HepG2 (cell line): ENCODE measurements around the gene PRKRIP1. TPM values are rescaled to one million over a fixed set of nuclear protein-coding genes. Genes with fewer than 3 reads are reported as not detected.

Source experiments
- ATAC-seq: fragments of 200-7000 bp; cut with Tn5 transposase; 3 replicates; pipeline ENCODE4 v1.9.1; 2020; ENCODE audit warnings: mild to moderate bottlenecking, moderate library complexity
- BruUV-seq: library from RNA; stranded (reverse); fragments of 400-500 nt; replicated peaks from 2 replicates; lab custom pipeline; 2021; lab: Mats Ljungman, UMichigan
- CTCF ChIA-PET: fragments of 300-600 bp; formaldehyde crosslinking; extraction: SDS; loops from one replicate; lab custom pipeline; 2021; ENCODE audit warnings: low total read pairs, inconsistent platforms, low intra/inter-chr PET ratio; lab: Yijun Ruan, JAX
- POLR2A ChIA-PET: fragments of 350-600 bp; sonication (Branson Sonifier 250); formaldehyde crosslinking; loops from one replicate; lab custom pipeline; 2020; ENCODE audit warnings: antibody characterized with exemption, inconsistent platforms; lab: Yijun Ruan, JAX
- DNase-seq: peaks from one replicate; pipeline ENCODE4 v3.0.0-alpha.2; 2015; ENCODE audit warnings: low spot score
- FAIRE-seq: peaks from 3 replicates; lab custom pipeline; 2011; peaks lifted over from hg19 to GRCh38; lab: Jason Lieb, UNC
- H2AFZ ChIP-seq: one replicate; pipeline ENCODE4 v1.6.1; 2011; ENCODE audit warnings: low read length, inconsistent platforms
- H3K27ac ChIP-seq: fragments of 300-600 bp; 3 replicates; pipeline ENCODE4 v1.8.0; 2011; ENCODE audit warnings: mixed run types, mild to moderate bottlenecking, mixed read lengths, low read length, inconsistent platforms; ENCODE audit not compliant: insufficient read depth; ENCODE audit errors: extremely low read length
- H3K27me3 ChIP-seq, 2 experiments: fragments of 200-600 bp in 1 of 2; 2 replicates in 1 of 2; 3 replicates in 1 of 2; pipeline versions ENCODE4 v1.6.0 to v1.8.0; 2011; ENCODE audit warnings: low read length in 2 of 2, mild to moderate bottlenecking in 2 of 2, moderate library complexity in 2 of 2, inconsistent platforms in 1 of 2; ENCODE audit not compliant: insufficient read depth in 2 of 2, control insufficient read depth in 1 of 2
- H3K36me3 ChIP-seq, 2 experiments: fragments of 200-600 bp in 1 of 2; replicated peaks in 1 of 2; 2 replicates in 1 of 2; 3 replicates in 1 of 2; pipeline versions ENCODE4 v1.5.1 to v1.8.0; 2011; ENCODE audit warnings: low read length in 2 of 2, inconsistent platforms in 1 of 2; ENCODE audit not compliant: insufficient read depth in 2 of 2, control insufficient read depth in 1 of 2
- H3K4me1 ChIP-seq: 2 replicates; pipeline ENCODE4 v1.5.1; 2012; ENCODE audit warnings: low read length, inconsistent platforms; ENCODE audit not compliant: insufficient read depth
- H3K4me2 ChIP-seq: 2 replicates; pipeline ENCODE4 v1.6.0; 2011; ENCODE audit warnings: low read depth, low read length, inconsistent platforms
- H3K4me3 ChIP-seq, 3 experiments: fragments of 200-600 bp in 1 of 3; sonication (generic), shearing (Covaris generic) in 1 of 3; replicated peaks in 1 of 3; 2 replicates each; pipeline ENCODE4 v1.5.1; 2011 to 2016; ENCODE audit warnings: low read length in 3 of 3, inconsistent platforms in 2 of 3, low read depth in 2 of 3, mild to moderate bottlenecking in 2 of 3, control low read depth in 1 of 3, mixed read lengths in 1 of 3; ENCODE audit not compliant: insufficient read depth in 1 of 3
- H3K79me2 ChIP-seq: one replicate; pipeline ENCODE4 v1.6.1; 2011; ENCODE audit warnings: low read length, inconsistent platforms; ENCODE audit not compliant: insufficient read depth
- H3K9ac ChIP-seq: 2 replicates; pipeline ENCODE4 v1.6.0; 2011; ENCODE audit warnings: mild to moderate bottlenecking, low read depth, low read length, inconsistent platforms; ENCODE audit not compliant: insufficient read depth
- H3K9me3 ChIP-seq: 2 replicates; pipeline ENCODE4 v1.5.1; 2012; ENCODE audit warnings: mild to moderate bottlenecking, low read length
- H4K20me1 ChIP-seq: 2 replicates; pipeline ENCODE4 v1.6.0; 2011; ENCODE audit warnings: inconsistent platforms, mild to moderate bottlenecking, low read length, moderate library complexity; ENCODE audit not compliant: insufficient read depth
- NR3C1 ChIP-seq: sonication (generic); formaldehyde crosslinking; IDR thresholded peaks from 2 replicates; pipeline ENCODE4 v1.4.0; 2020; ENCODE audit warnings: missing genetic modification reagents
- SKI ChIP-seq: fragments of 450-650 bp; IDR thresholded peaks from one replicate; pipeline ENCODE4 v1.6.1; 2018; ENCODE audit warnings: mild to moderate bottlenecking; ENCODE audit not compliant: partially characterized antibody
- TBX3 ChIP-seq: fragments of 450-650 bp; IDR thresholded peaks from 2 replicates; pipeline ENCODE4 v1.6.1; 2017; ENCODE audit warnings: antibody characterized with exemption, mild to moderate bottlenecking, inconsistent platforms, borderline replicate concordance
- THAP11 ChIP-seq: IDR thresholded peaks from 2 replicates; pipeline ENCODE4 v1.6.1; 2016; ENCODE audit warnings: missing biosample characterization, missing genetic modification reagents
- ZNF629 ChIP-seq: sonication (generic); formaldehyde crosslinking; conservative IDR thresholded peaks from 2 replicates; pipeline ENCODE4 v1.5.0; 2020; ENCODE audit warnings: missing genetic modification reagents
- WGBS: methylation state at CpG from one replicate; pipeline ENCODE4 v1.1.6; 2017; ENCODE audit warnings: low lambda C conversion rate; 5-methylcytosine and 5-hydroxymethylcytosine counted together
- in situ Hi-C: cut with HindIII; loops from 2 replicates; pipeline ENCODE4 v1.10.0; 2017; ENCODE audit warnings: low pct_unique_long_range_greater_than_20kb; ENCODE audit not compliant: extremely low pct_ligation_motif_present
- intact Hi-C: fragments of 100-400 bp; cut with micrococcal nuclease; formaldehyde crosslinking; loops from one replicate; pipeline ENCODE4 v1.10.0; 2022; ENCODE audit not compliant: unreplicated experiment
- polyA plus RNA-seq, 8 experiments: library from polyadenylated mRNA; depleted of rRNA in 3 of 8; stranded (reverse) in 7 of 8; unstranded in 1 of 8; fragments of >200 nt; fragmentation: Illumina TruSeq in 4 of 8; extraction: Trizol in 4 of 8; gene quantifications; 2 replicates each; pipeline versions ENCODE4 v1.2.1 to v1.2.3, GENCODE V29; 2011 to 2016; ENCODE audit warnings: low read depth in 4 of 8, missing spikeins in 1 of 8, mixed read lengths in 1 of 8; ENCODE audit not compliant: insufficient read depth in 1 of 8
- total RNA-seq, 5 experiments: library from RNA; depleted of rRNA; stranded (reverse); fragments of >200 nt; fragmentation: Illumina TruSeq; extraction: Trizol; gene quantifications; 2 replicates each; pipeline ENCODE4 v1.2.3, GENCODE V29; 2016; ENCODE audit warnings: low read depth in 1 of 5
- TF ChIP-seq, protein P1 (sequence below): sonication (generic); formaldehyde crosslinking; IDR thresholded peaks from 2 replicates; pipeline ENCODE4 v1.4.0; 2020; ENCODE audit warnings: missing genetic modification reagents
- TF ChIP-seq, protein P2 (sequence below): IDR thresholded peaks from 2 replicates; pipeline ENCODE4 v1.6.1; 2016
- TF ChIP-seq, protein P3 (sequence below): IDR thresholded peaks from 2 replicates; pipeline ENCODE4 v1.6.1; 2016; ENCODE audit warnings: mild to moderate bottlenecking
- TF ChIP-seq, protein P4 (sequence below): sonication (generic); formaldehyde crosslinking; IDR thresholded peaks from 2 replicates; pipeline ENCODE4 v1.5.0; 2020; ENCODE audit warnings: mild to moderate bottlenecking, missing genetic modification reagents, moderate library complexity

The PRKRIP1 gene
- total and polyA plus RNA-seq, 2 of the 13 experiments (the other 11 are each of a cell fraction or from before 2014, with no cell fraction given): 13.2 to 16.8 TPM

DNA sequence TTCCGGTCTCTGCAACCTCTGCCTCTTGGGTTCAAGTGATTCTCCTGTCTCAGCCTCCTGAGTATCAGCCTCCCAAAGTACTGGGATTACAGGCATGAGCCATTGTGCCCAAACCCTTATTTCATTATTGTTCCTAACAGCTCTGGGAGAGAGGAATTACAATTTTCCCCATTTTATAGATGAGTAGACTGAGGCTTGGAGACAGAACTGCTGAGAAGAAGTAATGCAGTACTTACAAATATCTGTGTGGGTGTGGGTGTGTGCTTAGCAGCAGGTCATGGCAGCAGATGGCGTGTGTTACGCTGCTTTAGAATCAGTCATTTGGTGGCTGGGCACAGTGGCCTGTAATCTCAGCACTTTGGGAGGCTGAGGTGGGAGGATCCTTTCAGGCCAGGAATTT is 7.4 kb downstream of the PRKRIP1 start:
- POLR2A ChIA-PET: no interaction called here
- Histone ChIP-seq H3K4me1 (peaks cover 14% of the 10 kb centered on the region; the same call in 1 of the 2 replicates), H3K36me3 (peaks cover 28 to 79% of the 10 kb centered on the region in 2 experiments), H3K9me3 (no peaks in the 10 kb centered on the region), H3K27me3 (no peaks in the 10 kb centered on the region), H2AFZ (no peak overlapping the region), H3K79me2 (no peaks in the 10 kb centered on the region), H3K4me3 (no peak overlapping the region), H4K20me1 (0 out of 2 replicates have a peak, but pooled peaks cover 6% of the 10 kb centered on the region), H3K9ac (no peak overlapping the region), H3K4me2 (no peak overlapping the region), H3K27ac (peak overlapping the region; percentile 39)
- WGBS: 100% methylated on average over 3 of the region's 3 CpGs
- CTCF ChIA-PET: no interaction called here
- BruUV-seq: no TSS peak
- DNase-seq (no peak), FAIRE-seq (no peak)
- TF ChIP-seq ZNF629: peak; percentile 68
- no peak for TF ChIP-seq NR3C1 (CRISPR knock-in tag)
- TF ChIP-seq, all 625 proteins: peak for 1
- ATAC-seq: no peak
- in situ Hi-C loops: no loop called here
- intact Hi-C loops: no loop called here

DNA sequence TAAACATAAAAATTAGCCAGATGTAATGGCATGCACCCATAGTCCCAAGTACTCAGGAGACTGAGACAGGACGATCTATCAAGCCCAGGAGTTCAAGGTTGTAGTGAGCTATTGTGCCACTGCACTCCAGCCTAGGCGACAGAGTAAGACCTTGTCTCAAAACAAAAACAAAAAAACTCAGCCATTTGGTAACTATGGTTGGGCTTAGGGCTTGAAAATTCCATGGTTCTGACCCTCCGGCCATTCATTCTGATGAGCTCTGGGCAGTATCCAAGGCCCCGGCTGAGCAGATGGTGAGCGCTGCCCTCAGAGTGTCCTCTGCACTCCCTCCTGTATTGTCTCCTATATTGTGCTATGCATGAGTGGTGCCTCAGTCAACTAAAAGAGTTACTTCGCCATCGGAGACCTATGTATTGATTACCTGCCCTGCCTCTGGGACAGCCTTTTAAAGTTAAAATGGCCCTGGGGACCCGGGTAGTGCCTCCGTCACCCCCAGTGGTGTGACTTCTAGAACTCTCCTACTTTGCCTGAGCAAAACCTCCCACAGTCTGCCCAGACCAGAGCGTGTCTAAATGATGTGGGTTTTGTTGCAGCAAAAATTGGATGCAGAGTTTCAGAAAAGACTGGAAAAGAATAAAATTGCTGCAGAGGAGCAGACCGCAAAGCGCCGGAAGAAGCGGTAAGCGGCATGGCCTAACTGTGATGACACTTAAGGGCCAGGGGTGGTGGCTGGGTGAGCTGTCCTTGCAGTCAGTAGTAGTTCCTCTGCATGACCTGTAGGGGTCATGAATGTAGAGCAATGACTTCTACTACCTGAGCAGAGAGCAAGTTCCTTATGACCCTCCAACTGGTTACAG is 8.1 kb downstream of the PRKRIP1 start:
- H4K20me1 ChIP-seq: 0 out of 2 replicates have a peak, but pooled peaks cover 6% of the 10 kb centered on the region
- ChIA-PET CTCF (interaction anchor here (1.1 kb wide), 1 partner anchor 46 kb away, joined by 4 read pairs; no protein-coding TSS in a partner anchor), POLR2A (no interaction called here)
- H2AFZ ChIP-seq: no peak overlapping the region
- in situ Hi-C loops (no loop called here), intact Hi-C loops (loop anchor here (1.0 kb wide), 1 partner anchor 47 kb away; no protein-coding TSS in a partner anchor)
- 78% methylated on average over 15 of the region's 15 CpGs for WGBS
- H3K79me2 ChIP-seq: no peaks in the 10 kb centered on the region
- H3K36me3 ChIP-seq: peaks cover 28 to 79% of the 10 kb centered on the region in 2 experiments
- no peak overlapping the region for H3K9ac ChIP-seq
- no peak overlapping the region for H3K4me3 ChIP-seq
- no peaks in the 10 kb centered on the region for H3K9me3 ChIP-seq
- BruUV-seq: no TSS peak
- FAIRE-seq (peak; percentile 76), ATAC-seq (peak; percentile 95), DNase-seq (peak; percentile 64)
- H3K27ac ChIP-seq: peak overlapping the region; percentile 60
- H3K27me3 ChIP-seq: no peaks in the 10 kb centered on the region
- H3K4me2 ChIP-seq: no peak overlapping the region
- peaks cover 14% of the 10 kb centered on the region; the same call in 1 of the 2 replicates for H3K4me1 ChIP-seq
- TF ChIP-seq, protein P1, sequence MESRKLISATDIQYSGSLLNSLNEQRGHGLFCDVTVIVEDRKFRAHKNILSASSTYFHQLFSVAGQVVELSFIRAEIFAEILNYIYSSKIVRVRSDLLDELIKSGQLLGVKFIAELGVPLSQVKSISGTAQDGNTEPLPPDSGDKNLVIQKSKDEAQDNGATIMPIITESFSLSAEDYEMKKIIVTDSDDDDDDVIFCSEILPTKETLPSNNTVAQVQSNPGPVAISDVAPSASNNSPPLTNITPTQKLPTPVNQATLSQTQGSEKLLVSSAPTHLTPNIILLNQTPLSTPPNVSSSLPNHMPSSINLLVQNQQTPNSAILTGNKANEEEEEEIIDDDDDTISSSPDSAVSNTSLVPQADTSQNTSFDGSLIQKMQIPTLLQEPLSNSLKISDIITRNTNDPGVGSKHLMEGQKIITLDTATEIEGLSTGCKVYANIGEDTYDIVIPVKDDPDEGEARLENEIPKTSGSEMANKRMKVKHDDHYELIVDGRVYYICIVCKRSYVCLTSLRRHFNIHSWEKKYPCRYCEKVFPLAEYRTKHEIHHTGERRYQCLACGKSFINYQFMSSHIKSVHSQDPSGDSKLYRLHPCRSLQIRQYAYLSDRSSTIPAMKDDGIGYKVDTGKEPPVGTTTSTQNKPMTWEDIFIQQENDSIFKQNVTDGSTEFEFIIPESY (CRISPR knock-in tag): peak; percentile 94
- TF ChIP-seq TBX3 (no peak), THAP11 (CRISPR knock-in tag) (peak; percentile 55), SKI (peak; percentile 45)
- TF ChIP-seq, protein P2, sequence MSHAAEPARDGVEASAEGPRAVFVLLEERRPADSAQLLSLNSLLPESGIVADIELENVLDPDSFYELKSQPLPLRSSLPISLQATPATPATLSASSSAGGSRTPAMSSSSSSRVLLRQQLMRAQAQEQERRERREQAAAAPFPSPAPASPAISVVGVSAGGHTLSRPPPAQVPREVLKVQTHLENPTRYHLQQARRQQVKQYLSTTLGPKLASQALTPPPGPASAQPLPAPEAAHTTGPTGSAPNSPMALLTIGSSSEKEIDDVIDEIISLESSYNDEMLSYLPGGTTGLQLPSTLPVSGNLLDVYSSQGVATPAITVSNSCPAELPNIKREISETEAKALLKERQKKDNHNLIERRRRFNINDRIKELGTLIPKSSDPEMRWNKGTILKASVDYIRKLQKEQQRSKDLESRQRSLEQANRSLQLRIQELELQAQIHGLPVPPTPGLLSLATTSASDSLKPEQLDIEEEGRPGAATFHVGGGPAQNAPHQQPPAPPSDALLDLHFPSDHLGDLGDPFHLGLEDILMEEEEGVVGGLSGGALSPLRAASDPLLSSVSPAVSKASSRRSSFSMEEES: no peak
- TF ChIP-seq, protein P3, sequence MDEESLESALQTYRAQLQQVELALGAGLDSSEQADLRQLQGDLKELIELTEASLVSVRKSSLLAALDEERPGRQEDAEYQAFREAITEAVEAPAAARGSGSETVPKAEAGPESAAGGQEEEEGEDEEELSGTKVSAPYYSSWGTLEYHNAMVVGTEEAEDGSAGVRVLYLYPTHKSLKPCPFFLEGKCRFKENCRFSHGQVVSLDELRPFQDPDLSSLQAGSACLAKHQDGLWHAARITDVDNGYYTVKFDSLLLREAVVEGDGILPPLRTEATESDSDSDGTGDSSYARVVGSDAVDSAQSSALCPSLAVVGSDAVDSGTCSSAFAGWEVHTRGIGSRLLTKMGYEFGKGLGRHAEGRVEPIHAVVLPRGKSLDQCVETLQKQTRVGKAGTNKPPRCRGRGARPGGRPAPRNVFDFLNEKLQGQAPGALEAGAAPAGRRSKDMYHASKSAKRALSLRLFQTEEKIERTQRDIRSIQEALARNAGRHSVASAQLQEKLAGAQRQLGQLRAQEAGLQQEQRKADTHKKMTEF (CRISPR knock-in tag): no peak
- TF ChIP-seq, protein P4, sequence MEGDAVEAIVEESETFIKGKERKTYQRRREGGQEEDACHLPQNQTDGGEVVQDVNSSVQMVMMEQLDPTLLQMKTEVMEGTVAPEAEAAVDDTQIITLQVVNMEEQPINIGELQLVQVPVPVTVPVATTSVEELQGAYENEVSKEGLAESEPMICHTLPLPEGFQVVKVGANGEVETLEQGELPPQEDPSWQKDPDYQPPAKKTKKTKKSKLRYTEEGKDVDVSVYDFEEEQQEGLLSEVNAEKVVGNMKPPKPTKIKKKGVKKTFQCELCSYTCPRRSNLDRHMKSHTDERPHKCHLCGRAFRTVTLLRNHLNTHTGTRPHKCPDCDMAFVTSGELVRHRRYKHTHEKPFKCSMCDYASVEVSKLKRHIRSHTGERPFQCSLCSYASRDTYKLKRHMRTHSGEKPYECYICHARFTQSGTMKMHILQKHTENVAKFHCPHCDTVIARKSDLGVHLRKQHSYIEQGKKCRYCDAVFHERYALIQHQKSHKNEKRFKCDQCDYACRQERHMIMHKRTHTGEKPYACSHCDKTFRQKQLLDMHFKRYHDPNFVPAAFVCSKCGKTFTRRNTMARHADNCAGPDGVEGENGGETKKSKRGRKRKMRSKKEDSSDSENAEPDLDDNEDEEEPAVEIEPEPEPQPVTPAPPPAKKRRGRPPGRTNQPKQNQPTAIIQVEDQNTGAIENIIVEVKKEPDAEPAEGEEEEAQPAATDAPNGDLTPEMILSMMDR (CRISPR knock-in tag): peak; percentile 80
